ENCODE data around the gene SRSF4.

- TF ChIP-seq POLR2AphosphoS5 (IDR thresholded peaks at IDR 0.05; ENCODE audit: borderline replicate concordance, low read depth, low read length) (no peak), EZH2 (IDR thresholded peaks at IDR 0.05) (no peak)
Observed at GRCh38 chr1:29144178-29144577, 37.5 kb downstream of the SRSF4 start.

Data from SK-N-MC (cell line).